ENCODE measurements around the gene BCAR3. TPM values are rescaled to one million over a fixed set of nuclear protein-coding genes. Genes with fewer than 3 reads are reported as not detected.

The BCAR3 gene
- total RNA-seq, 2 experiments from 2014 or later = 0.46 to 0.54 TPM

- Mint-ChIP-seq H3K36me3 (ENCODE audit: low read depth) (no peaks in the 10 kb centered on the region), H3K27me3 (peaks cover 12% of the 10 kb centered on the region), H3K27ac (no peak overlapping the region), H3K9me3 (ENCODE audit: low read depth) (no peaks in the 10 kb centered on the region), H3K4me3 (no peak overlapping the region), H3K4me1 (peaks cover 16% of the 10 kb centered on the region)
- ChIA-PET POLR2A (no interaction called here), CTCF (interaction anchor here (1.2 kb wide), 1 partner anchor 27 kb away, joined by 3 read pairs; no protein-coding TSS in a partner anchor)
- intact Hi-C loops (cut with DNase I, micrococcal nuclease) = no loop called here
- ATAC-seq (no peak), DNase-seq (no peak)
Measured at GRCh38 chr1:93602101-93602500, 79.5 kb downstream of the BCAR3 start.

GRCh38 chr1:93601686-93602085 lies 80.0 kb downstream of the BCAR3 start:
- no peaks in the 10 kb centered on the region for H3K9me3 Mint-ChIP-seq (ENCODE audit: low read depth)
- H3K36me3 Mint-ChIP-seq (ENCODE audit: low read depth) = no peaks in the 10 kb centered on the region
- peaks cover 10% of the 10 kb centered on the region for H3K27me3 Mint-ChIP-seq
- no peak overlapping the region for H3K27ac Mint-ChIP-seq
- intact Hi-C loops (cut with DNase I, micrococcal nuclease) = no loop called here
- ChIA-PET CTCF (interaction anchor here (1.2 kb wide), 1 partner anchor 28 kb away, joined by 3 read pairs; no protein-coding TSS in a partner anchor), POLR2A (no interaction called here)
- DNase-seq (no peak), ATAC-seq (no peak)
- peaks cover 12% of the 10 kb centered on the region for H3K4me1 Mint-ChIP-seq
- H3K4me3 Mint-ChIP-seq = no peak overlapping the region

GRCh38 chr1:93600663-93601062 lies 81.0 kb downstream of the BCAR3 start:
- H3K4me1 Mint-ChIP-seq = peaks cover 2% of the 10 kb centered on the region
- POLR2A ChIA-PET = no interaction called here
- no peaks in the 10 kb centered on the region for H3K36me3 Mint-ChIP-seq (ENCODE audit: low read depth)
- peaks cover 4% of the 10 kb centered on the region for H3K27me3 Mint-ChIP-seq
- H3K9me3 Mint-ChIP-seq (ENCODE audit: low read depth) = no peaks in the 10 kb centered on the region
- DNase-seq (no peak), ATAC-seq (no peak)
- intact Hi-C loops (cut with DNase I, micrococcal nuclease) = no loop called here
- no peak overlapping the region for H3K4me3 Mint-ChIP-seq
- H3K27ac Mint-ChIP-seq = no peak overlapping the region
- CTCF ChIA-PET = no interaction called here

GRCh38 chr1:93599479-93599878 lies 82.2 kb downstream of the BCAR3 start:
- Mint-ChIP-seq H3K4me1 (no peaks in the 10 kb centered on the region), H3K9me3 (ENCODE audit: low read depth) (no peaks in the 10 kb centered on the region), H3K4me3 (no peak overlapping the region), H3K27ac (no peak overlapping the region), H3K27me3 (peaks cover 2% of the 10 kb centered on the region), H3K36me3 (ENCODE audit: low read depth) (no peaks in the 10 kb centered on the region)
- intact Hi-C loops (cut with DNase I, micrococcal nuclease) = no loop called here
- DNase-seq (no peak), ATAC-seq (no peak)
- POLR2A ChIA-PET = no interaction called here
- CTCF ChIA-PET = interaction anchor here (0.6 to 0.7 kb wide), 2 partner anchors 73 to 103 kb away, joined by 3 read pairs; no protein-coding TSS in a partner anchor

- no peak for DNase-seq
- H3K9me3 Mint-ChIP-seq (ENCODE audit: low read depth) = no peaks in the 10 kb centered on the region
- intact Hi-C loops (cut with DNase I, micrococcal nuclease) = no loop called here
- POLR2A ChIA-PET = no interaction called here
- no peak overlapping the region for H3K4me3 Mint-ChIP-seq
- no peaks in the 10 kb centered on the region for H3K4me1 Mint-ChIP-seq
- ATAC-seq = no peak
- no peaks in the 10 kb centered on the region for H3K36me3 Mint-ChIP-seq (ENCODE audit: low read depth)
- no peak overlapping the region for H3K27ac Mint-ChIP-seq
- H3K27me3 Mint-ChIP-seq = peaks cover 2% of the 10 kb centered on the region
- CTCF ChIA-PET = interaction anchor here (0.5 kb wide), 1 partner anchor 11 kb away, joined by 3 read pairs; no protein-coding TSS in a partner anchor
Measured at GRCh38 chr1:93598861-93599439, 82.7 kb downstream of the BCAR3 start.

GRCh38 chr1:93598396-93598795 lies 83.2 kb downstream of the BCAR3 start:
- Mint-ChIP-seq H3K36me3 (ENCODE audit: low read depth) (no peaks in the 10 kb centered on the region), H3K27ac (no peak overlapping the region), H3K4me3 (no peak overlapping the region), H3K27me3 (no peaks in the 10 kb centered on the region), H3K9me3 (ENCODE audit: low read depth) (no peaks in the 10 kb centered on the region), H3K4me1 (no peaks in the 10 kb centered on the region)
- intact Hi-C loops (cut with DNase I, micrococcal nuclease) = no loop called here
- CTCF ChIA-PET = interaction anchor here (0.5 to 1.1 kb wide), 2 partner anchors 12 to 22 kb away, joined by 3 read pairs; no protein-coding TSS in a partner anchor
- POLR2A ChIA-PET = interaction anchor here (0.7 kb wide), 1 partner anchor 11 kb away, joined by 3 read pairs; no protein-coding TSS in a partner anchor
- DNase-seq (no peak), ATAC-seq (no peak)

GRCh38 chr1:93597709-93598108 lies 83.9 kb downstream of the BCAR3 start:
- Mint-ChIP-seq H3K9me3 (ENCODE audit: low read depth) (no peaks in the 10 kb centered on the region), H3K27ac (no peak overlapping the region), H3K4me3 (no peak overlapping the region), H3K36me3 (ENCODE audit: low read depth) (no peaks in the 10 kb centered on the region), H3K27me3 (no peaks in the 10 kb centered on the region), H3K4me1 (no peaks in the 10 kb centered on the region)
- intact Hi-C loops (cut with DNase I, micrococcal nuclease) = no loop called here
- POLR2A ChIA-PET = interaction anchor here (0.7 kb wide), 1 partner anchor 11 kb away, joined by 3 read pairs; no protein-coding TSS in a partner anchor
- ATAC-seq (no peak), DNase-seq (no peak)
- CTCF ChIA-PET = interaction anchor here (1.1 kb wide), 1 partner anchor 21 kb away, joined by 3 read pairs; no protein-coding TSS in a partner anchor

- no peak overlapping the region for H3K27ac Mint-ChIP-seq
- no peaks in the 10 kb centered on the region for H3K9me3 Mint-ChIP-seq (ENCODE audit: low read depth)
- DNase-seq = no peak
- no peaks in the 10 kb centered on the region for H3K36me3 Mint-ChIP-seq (ENCODE audit: low read depth)
- intact Hi-C loops (cut with DNase I, micrococcal nuclease) = no loop called here
- ATAC-seq = no peak
- ChIA-PET POLR2A (no interaction called here), CTCF (interaction anchor here (1.1 kb wide), 1 partner anchor 9 kb away, joined by 3 read pairs; no protein-coding TSS in a partner anchor)
- no peak overlapping the region for H3K4me3 Mint-ChIP-seq
- peaks cover 3% of the 10 kb centered on the region for H3K4me1 Mint-ChIP-seq
- H3K27me3 Mint-ChIP-seq = no peaks in the 10 kb centered on the region
Measured at GRCh38 chr1:93596329-93597089, 85.1 kb downstream of the BCAR3 start.

GRCh38 chr1:93595743-93596142 lies 85.9 kb downstream of the BCAR3 start:
- H3K4me3 Mint-ChIP-seq = no peak overlapping the region
- no peak overlapping the region for H3K27ac Mint-ChIP-seq
- ChIA-PET CTCF (no interaction called here), POLR2A (no interaction called here)
- no peaks in the 10 kb centered on the region for H3K9me3 Mint-ChIP-seq (ENCODE audit: low read depth)
- no peaks in the 10 kb centered on the region for H3K36me3 Mint-ChIP-seq (ENCODE audit: low read depth)
- H3K27me3 Mint-ChIP-seq = no peaks in the 10 kb centered on the region
- intact Hi-C loops (cut with DNase I, micrococcal nuclease) = no loop called here
- ATAC-seq = no peak
- peaks cover 6% of the 10 kb centered on the region for H3K4me1 Mint-ChIP-seq
- no peak for DNase-seq

GRCh38 chr1:93595266-93595665 lies 86.4 kb downstream of the BCAR3 start:
- no peak overlapping the region for H3K4me3 Mint-ChIP-seq
- H3K27ac Mint-ChIP-seq = no peak overlapping the region
- H3K27me3 Mint-ChIP-seq = no peaks in the 10 kb centered on the region
- H3K36me3 Mint-ChIP-seq (ENCODE audit: low read depth) = no peaks in the 10 kb centered on the region
- H3K4me1 Mint-ChIP-seq = peaks cover 6% of the 10 kb centered on the region
- no peak for ATAC-seq
- no peak for DNase-seq
- intact Hi-C loops (cut with DNase I, micrococcal nuclease) = no loop called here
- ChIA-PET POLR2A (no interaction called here), CTCF (interaction anchor here (1.0 kb wide), 1 partner anchor 34 kb away, joined by 3 read pairs; no protein-coding TSS in a partner anchor)
- H3K9me3 Mint-ChIP-seq (ENCODE audit: low read depth) = no peaks in the 10 kb centered on the region

GRCh38 chr1:93594603-93594880 lies 87.1 kb downstream of the BCAR3 start:
- DNase-seq (no peak), ATAC-seq (no peak)
- Mint-ChIP-seq H3K27ac (no peak overlapping the region), H3K4me1 (peaks cover 6% of the 10 kb centered on the region), H3K9me3 (ENCODE audit: low read depth) (no peaks in the 10 kb centered on the region), H3K27me3 (no peaks in the 10 kb centered on the region), H3K36me3 (ENCODE audit: low read depth) (no peaks in the 10 kb centered on the region), H3K4me3 (no peak overlapping the region)
- intact Hi-C loops (cut with DNase I, micrococcal nuclease) = no loop called here
- CTCF ChIA-PET = interaction anchor here (1.0 kb wide), 1 partner anchor 34 kb away, joined by 3 read pairs; no protein-coding TSS in a partner anchor
- POLR2A ChIA-PET = no interaction called here

All from activated CD4-positive, alpha-beta T cell treated with anti-CD3 and anti-CD28 coated beads for 36 hours (primary cell).